Measurements from ENCODE around the gene FOXO3.
A peak's percentile ranks its signal among the peaks of the same experiment; 100 is the strongest.

Gene FOXO3

DNA sequence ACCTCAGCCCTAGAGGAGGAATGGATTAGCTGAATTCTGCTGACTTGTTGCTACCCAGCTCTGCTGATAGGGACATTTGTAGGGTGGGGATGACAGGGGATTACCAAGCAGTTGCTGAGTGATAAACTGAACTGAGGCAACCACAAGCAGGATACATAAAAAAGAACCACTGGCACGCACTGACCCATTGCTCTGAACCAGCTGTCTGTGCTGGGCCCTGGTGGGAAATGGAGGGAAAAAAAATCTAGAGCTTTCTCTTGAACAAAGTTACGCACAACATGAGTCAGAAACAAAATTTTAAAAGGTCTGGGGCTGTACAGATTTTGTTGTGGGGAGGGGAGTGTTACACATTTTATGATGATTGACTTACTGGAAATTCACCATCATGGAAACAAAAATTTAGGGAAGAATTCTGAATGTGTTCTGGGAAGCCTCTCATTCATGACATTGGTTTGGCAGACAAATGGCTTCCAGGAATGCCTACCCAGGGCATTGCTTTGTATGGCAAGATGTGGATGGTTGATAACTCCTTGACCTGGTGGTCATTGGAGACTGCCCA is 37.7 kb downstream of the FOXO3 start:
- DNase-seq, result no peak

DNA sequence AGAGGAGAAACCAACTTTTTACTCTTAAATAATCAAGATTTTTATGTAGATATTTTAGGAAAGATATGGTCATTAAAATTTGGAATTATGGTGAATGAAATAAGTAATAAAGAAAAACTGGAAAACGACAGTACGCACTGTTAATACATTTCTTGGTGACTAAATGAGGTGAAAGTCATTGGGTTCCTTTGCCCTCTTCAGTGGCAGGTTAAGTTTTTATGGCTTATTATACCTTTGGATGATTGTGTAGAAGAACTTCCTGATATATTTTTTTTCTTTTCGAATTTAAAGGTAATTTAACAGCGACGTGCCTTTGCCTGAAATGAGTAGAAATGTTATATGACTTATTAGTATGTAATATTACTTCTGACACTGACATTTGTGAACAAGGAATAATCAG is 43.4 kb downstream of the FOXO3 start:
- DNase-seq, result no peak

DNA sequence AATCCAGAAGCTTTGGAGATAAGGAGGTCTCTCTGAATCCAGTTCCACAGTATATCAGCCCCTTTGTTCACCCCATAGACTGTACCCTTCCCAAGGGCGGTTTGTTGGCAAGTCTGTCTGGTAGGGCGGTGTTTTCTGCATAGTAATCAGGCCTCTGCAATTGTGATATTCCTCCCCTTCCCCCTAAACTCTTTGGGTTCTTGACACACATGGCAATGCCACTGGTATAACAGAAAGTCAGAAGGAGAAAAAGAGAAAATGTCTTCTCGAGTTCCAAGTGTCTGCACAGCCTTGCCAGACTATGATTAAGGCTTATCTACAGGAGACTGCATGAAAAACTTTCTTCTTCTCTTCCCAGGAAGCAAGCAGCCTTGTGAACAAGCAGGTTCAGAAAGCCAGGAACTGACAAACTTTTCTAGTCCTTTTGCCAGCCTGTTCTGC is 45.6 kb downstream of the FOXO3 start:
- DNase-seq, result no peak

DNA sequence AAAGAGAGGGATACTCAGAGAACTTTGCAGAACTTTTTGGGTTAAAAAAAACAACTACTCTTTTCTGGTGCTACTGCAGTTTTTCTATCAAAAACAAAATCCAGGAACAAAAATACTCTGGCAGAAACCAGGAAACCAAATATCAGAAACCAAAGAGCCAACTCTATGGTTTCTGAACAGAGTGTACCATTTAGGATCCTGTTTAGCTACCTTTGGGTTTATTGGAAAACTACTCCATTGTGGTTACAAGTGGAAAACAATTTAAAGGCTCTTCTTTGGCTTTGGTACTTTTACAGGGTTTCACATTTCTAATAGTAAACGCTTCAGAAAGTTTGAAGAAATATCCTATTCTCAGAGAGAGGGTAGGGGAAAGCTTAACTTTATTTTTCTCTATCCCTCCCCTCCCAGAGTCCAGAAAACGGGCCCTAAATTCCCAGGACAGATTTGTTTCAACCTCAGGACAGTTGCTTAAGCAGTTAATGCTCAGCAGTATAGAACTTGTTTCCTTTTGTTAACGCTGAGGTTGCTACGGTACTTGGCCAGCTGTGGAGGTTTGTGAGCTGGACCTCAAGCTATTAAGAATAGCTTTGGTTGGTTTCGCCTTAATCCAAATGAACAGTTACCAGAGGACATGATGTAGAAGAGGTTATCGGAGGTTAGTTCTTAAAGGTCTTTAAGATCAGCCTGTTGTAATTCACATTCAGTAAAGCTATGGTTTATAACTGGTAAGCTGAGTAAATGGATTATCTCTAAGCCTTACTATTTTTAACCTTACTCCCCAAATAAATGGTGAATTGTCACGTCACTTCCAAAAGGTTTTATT is 47.9 kb downstream of the FOXO3 start:
- DNase-seq, result no peak

DNA sequence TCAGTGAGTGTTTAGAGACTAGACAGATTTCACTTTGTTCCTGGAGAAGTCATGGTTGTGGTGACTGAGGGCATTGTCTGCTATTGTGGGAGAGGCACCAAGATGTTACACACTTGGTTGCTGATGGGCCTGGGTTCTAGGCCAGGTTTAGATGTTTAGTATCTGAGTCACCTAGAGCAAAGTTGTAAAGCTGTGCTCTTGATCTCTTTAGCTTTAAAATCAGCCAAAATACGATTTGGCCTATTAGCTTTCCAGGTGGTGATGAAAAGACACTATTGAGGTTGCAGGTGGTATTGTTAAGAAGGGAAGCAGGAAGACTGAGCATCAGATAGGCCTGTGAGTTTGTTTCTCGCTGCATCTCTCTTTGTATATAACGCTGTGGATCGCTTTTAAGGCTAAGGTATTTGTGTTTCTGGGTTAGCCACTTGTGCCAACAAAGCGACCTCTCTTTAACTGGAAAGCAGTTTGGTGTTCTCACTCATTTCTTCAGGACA is 48.6 kb downstream of the FOXO3 start:
- DNase-seq, result no peak

DNA sequence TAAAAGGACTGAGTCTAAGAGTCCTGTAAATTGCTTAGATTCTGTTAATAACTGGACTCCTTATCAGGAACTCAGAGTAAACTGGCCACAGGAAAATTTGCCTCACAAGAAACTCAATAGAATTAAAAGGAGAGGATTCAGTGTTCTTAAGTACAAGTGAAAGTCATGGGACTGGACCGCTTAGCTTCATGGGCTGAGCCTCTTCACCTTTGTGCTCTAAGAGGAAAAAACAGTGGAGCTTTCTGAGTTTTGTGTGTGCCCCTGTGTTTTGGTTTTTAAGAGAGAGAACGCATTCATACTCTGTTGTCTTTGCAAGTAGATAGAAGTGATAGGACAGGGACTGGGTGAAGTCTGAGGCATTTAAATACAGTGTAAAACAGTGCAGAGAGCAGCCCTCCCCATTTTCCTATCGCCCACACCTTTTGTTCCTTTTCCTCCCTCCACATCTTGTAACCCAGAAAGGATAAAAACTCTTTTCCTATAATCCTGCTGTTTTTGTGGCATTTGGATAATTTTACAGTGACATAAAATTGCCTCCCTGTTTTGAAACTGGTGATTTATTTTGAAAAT is 49.6 kb downstream of the FOXO3 start:
- DNase-seq, result no peak

DNA sequence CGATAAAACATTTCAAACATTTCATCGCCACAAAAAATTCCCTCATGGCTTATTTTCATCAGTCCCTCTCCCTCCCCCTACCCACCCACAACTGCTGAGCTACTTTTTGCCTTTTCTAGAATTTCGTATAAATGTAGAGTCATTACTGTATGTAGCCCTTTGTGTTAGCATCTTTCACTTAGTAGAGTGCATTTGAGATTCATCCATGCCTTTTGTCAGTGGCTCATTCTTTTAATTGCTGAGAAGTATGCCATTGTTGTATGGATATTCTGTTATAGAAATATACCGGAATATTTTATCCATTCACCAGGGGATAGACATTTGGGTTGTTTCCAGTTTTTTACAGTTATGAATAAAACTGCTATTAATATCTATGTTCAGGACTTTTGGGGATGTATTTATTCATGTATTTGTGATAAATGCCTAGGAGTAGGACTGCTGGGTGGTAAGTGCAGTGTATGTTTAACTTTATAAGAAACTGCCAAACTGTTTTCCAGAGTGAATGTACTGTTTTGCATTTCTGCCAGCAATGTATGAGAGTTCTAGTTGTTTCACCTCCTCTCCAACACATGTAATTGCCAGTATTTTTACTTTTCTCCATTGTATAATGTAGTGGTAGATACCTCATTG is 50.4 kb downstream of the FOXO3 start:
- no peak for DNase-seq

DNA sequence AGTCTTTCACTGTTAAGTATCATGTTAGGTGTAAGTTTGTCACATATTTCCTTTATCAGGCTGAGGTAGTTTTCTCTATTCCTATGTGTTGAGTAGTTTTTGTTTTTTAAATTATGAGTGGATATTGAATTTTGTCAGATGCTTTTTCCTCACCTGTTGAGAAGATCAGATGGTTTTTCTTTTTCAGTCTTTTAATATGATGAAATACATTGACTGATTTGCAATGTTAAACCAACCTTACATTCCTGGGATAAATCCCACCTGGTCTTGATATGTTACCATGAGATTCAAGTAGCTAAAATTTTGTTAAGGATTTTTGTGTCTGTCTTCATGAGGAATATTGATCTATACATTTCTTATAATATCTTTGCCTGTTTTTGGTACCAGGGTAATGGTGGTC is 52.1 kb downstream of the FOXO3 start:
- DNase-seq, result no peak

DNA sequence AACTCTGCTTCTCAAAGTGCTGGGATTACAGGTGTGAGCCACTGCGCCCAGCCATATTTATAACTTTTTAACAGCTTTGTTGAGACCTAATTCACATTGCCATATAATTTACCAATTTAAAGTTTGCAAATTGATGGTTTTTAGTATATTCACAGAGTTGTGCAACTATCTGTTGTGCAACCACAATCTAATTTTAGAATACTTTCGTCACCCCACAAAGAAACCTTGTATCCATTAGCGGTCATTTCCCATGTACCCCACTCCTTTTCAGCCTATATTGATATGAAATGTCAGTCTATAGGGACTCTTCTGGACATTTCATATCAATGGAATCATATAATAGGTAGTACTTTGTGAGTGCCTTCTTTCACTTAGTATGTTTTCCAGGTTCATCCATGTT is 55.8 kb downstream of the FOXO3 start:
- DNase-seq, result no peak

DNA sequence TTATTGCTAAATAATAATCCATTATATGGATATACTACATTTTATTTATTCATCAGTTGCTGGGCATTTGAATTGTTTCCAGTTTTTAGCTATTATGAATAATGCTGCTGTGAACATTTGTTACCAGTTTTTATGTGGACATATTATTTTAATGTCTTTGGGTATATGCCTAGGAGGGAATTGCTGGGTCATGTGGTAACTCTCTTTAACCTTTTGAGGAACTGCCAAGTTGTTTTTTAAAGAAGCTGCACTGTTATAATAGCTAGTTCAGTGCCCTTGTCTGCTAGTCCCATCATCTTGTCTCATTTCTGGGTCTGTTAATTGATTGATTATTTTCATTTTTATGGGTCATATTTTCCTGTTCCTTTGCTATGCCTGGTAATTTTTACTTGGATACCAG is 56.3 kb downstream of the FOXO3 start:
- DNase-seq, result no peak

DNA sequence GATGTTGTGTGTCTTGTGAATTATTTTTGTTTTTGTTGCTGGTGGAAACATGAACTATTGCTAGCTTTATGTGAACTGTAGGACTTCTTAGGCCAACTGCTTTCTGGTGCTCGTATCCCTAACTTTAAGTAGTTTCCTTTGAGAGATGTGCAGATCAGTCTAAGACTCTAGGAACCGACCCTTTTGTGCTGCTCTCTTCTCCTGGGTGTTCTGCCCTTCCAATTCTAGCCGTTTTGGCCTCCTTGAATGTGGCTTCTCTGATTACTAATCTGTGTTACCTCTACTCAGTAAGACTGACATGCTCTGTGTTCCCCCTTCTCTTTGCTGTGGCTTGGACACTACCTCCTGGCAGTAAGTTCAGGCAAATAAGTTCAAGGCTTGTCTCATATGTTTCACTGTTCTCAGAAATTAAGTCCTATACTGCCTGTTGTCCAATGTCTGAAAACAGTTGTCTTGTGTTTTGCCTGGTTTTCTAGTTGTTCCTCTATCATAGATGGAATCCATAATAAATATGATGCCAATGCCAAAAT is 58.0 kb downstream of the FOXO3 start:
- no peak for DNase-seq

DNA sequence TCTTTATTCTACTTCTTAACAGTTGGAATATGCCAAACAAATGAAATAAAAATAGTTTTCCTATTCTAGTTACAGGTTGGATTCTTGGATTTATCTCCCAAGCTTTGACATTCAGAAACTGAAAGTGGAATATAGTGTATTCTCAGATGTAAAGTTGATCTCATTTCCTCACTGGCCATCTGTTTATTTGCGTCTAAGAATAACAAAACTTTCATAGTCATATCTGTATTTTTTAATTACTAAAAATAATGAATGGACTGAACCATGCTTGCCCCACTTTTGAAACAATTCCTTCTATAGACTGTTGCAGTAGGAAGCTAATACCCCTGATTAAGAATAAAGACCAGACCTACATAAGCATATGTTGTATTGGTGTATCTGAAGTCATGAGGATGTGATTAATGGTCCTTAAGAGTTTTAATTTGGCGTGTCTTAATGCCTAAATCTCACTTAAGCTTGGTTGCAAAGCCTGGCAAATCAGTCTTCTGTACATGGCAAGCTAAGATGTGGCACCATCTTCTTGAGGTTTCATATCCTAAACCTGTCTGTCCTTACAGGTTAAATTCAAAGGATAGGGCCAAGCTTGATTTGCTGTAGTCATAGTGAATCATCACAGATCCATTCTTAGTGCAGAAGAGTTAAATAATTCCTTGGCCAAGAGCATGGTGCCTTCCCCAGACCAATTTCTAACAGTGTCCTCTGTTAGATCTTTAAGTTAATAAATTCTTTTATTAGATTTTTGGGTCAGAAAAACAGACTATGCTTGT is 58.9 kb downstream of the FOXO3 start:
- no peak for DNase-seq

DNA sequence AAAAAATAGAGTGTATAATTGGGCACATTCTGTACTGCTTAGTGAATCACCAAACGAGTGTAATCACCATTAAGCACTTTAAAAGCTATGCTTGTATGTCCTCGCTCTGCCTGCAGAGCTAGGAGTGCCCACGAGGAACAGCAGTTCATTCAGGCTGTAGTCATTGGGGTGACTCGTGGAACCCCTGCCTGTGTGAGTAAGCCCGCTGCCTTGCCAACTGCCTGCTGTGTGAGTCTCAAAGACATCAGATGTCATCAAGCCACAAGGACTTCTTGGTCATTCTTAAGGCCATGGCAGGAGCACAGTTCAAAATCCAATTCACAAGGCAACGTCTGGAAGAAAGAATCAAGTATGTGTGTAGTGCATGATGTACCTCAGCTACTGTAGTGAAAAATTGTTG is 60.4 kb downstream of the FOXO3 start:
- no peak for DNase-seq

DNA sequence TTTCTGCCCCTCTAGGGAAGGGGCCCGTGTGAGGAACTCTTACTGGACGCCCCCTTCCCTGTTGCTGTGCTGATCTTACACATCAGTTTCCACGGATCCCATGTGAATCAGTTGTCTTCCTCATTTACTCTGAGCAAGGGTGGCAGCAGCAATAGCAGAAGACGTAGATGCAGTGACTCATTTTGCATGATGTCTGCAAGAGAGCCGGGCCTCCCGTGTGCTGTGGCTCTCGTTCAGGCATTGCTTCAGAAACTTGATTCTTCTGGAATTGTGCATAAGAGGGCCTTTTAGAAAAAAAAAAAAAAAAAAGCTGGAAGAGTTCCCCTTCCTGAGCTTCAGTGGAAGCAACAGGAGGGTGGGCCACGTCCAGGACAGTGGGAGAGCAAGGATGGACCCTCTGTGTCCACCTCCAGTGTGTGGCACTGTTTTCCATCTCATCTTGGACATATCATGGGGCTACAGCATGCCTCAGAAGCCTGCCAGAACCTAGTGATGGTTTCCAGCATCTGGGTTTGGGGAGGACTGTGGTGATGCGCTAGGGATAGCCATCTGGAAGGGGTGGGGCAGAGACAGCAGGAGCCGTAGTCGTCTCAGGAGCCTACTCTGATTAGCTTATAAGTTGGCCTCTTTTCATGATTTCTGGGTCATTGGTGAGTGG is 62.1 kb downstream of the FOXO3 start:
- no peak for DNase-seq

DNA sequence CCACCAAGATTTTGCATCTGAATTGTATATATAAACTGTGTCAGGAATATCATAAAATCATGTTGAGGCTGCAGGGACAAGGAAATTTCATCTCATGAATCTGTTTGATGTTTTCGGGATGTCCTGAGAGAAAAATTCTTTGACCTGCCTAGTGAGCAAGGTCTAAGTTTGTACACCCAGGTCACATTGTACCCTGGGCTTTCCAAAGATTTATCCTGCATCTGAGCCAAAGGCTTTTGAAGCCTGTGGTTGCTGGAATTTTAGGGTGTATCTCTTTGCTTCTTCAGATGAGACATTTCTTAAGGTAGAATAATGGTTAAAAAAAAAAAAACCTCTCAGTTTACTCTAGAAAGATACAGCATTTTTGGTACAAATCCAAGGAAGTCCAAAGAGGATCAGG is 63.3 kb downstream of the FOXO3 start:
- no peak for DNase-seq

DNA sequence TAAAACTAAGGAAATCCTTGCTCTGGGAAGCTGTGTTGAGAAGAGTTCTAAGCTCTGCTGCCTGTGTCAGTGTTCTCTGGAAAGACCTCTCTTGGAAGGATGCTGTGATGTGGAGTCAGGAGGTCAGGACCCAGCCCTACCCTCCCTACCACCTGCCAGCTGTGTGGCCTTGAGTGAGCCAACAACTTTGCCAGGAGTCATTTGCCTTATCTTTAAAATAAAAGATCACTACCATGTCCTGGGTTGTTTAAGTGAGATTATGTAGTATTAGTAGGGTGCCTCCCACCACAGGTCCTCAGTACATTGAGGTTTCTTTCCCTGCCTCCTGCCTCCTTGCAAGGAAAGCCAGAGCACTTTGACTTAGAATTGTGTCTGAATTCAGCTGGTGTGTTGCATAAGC is 64.9 kb downstream of the FOXO3 start:
- no peak for DNase-seq

DNA sequence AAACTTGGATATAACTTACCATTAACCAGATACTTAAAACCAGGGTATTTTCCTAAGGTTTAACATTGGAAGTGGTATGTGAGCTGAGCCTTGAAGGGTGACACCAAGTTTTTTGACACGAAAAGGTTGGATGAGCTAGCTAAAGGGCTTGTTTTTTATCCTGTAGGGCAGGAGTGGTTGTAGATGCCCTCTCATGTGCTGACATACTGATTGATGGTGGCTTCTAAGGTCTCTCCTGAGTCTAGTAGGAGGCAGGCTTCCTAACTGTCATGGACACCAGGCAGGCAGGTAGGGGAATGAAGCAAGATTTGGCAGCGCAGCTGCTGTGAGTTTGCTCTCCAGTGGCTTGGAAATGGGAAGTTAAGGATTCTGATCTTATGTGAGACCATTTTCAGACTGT is 66.1 kb downstream of the FOXO3 start:
- no peak for DNase-seq

DNA sequence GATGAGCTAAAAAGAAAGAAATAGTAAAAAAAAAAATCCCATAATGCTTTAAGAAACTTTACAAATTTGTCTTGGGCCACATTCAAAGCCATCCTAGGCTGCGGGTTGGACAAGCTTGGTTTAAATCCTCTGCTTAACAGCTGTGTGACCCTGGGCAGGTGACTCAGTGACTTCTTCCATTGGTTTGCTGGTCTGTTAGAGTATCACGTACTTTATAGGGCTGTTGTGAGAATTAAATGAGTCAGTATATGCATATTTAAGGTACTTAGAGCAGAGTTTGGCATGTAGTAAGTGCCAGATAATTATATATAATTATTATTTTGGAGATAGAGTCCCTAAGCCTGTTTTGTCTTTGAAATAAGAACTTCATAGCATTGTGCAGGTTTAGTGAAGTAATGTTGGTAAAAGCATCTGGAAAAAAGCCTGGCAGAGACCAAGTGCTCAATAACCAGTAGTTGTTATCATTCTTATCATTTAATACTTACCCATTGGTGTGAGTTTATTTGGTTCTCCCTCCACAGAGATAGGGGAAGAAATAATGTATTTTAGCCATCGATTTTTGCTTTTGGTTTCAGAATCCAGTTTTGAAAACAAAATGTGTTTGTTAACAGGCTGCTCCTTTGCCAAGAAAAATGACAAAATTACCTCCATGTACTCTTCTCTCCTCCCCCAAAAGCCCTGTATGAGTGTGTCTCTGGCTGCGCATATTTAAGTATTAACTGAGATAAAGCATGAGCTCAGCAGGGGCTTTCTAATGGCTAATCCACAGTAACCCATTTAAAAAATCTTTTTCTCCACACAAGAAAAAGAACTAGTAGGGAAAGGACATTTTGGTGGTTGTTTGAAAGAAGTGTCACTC is 67.2 kb downstream of the FOXO3 start:
- no peak for DNase-seq

DNA sequence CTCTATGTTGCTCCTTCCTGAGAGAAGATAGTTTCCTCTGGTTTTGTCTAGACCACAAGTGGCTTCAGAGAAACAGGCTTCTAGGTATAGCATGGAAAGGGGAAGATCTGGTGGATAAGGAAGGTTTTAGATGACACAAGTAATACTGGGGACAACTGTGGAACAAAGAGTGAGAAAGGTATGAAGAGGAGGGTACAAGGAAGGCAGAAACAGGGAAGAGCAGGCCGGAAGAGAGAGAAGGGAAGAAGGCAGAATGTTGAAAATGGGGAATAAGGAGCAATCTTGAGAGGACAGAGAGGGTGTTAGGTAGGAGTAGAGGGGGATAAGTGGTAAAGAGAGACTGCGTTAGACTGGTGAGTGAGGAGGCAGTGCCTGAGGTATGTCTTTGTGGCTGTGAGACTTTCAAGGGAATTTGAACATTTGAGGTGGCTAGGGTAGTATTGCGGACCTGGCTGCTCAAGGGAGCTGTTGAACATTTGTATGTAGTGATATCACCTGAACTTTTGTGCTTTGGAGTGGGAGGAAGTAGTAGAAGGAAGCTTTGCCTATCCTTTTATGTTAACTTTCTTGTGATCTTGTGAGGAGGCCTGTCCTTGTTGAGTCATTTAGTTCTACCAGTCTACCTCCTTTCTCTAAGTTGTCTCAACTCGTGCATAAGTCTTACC is 69.5 kb downstream of the FOXO3 start:
- DNase-seq, result peak; percentile 7

DNA sequence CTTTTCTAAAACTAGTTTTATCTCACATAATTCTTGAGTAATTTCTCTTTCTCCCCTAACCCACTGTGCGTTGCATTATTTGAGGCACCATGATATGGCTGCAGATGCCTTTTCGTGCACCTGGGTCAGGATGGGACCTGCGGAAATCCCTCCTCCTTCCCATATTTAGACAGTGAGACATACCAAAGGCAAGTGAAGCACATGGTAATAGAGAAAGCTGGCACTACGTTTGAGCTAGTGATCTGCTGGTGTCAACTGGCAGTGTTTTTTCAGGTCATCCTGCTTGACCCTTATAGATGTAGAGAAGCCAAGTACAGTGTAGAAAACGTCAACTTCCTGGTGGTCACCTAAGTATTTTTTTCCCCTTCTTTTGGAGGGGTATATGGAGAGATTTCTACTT is 71.7 kb downstream of the FOXO3 start:
- no peak for DNase-seq

DNA sequence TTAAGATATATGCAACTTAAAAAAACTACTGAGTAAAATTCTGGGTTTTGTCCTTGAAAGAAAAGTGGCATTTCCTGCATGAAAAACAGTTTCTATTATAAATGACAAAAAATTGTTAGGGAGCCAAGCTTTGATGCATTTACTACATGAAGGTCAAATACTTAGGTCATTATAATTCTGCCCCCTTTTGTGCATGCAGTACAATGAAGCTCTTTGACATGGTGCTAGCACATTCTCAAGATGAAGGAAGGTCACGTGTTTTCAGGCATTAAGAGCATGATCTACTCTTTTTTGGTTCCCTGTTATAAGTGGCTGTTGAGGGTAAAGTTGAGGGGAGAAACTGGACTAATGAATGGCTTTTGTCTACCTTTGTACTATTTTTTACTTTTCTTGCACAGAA is 72.7 kb downstream of the FOXO3 start:
- DNase-seq, result no peak

Data from CD4-positive, alpha-beta T cell treated with Interleukin-10 for 1 hour (primary cell).